Activated naive CD4-positive, alpha-beta T cell treated with Interleukin-2 at 50 U/mL for 16 hours (primary cell): ENCODE data around the gene ABCA9.
"Not testable (repeated sequence)": the region's sequence is repeated elsewhere in the genome, so short reads cannot be mapped to it uniquely, and the experiment has no call there.

Experiments used
- DNase-seq: peaks from one replicate; pipeline ENCODE4 v3.0.0-alpha.2; 2020

ABCA9 gene, protein sequence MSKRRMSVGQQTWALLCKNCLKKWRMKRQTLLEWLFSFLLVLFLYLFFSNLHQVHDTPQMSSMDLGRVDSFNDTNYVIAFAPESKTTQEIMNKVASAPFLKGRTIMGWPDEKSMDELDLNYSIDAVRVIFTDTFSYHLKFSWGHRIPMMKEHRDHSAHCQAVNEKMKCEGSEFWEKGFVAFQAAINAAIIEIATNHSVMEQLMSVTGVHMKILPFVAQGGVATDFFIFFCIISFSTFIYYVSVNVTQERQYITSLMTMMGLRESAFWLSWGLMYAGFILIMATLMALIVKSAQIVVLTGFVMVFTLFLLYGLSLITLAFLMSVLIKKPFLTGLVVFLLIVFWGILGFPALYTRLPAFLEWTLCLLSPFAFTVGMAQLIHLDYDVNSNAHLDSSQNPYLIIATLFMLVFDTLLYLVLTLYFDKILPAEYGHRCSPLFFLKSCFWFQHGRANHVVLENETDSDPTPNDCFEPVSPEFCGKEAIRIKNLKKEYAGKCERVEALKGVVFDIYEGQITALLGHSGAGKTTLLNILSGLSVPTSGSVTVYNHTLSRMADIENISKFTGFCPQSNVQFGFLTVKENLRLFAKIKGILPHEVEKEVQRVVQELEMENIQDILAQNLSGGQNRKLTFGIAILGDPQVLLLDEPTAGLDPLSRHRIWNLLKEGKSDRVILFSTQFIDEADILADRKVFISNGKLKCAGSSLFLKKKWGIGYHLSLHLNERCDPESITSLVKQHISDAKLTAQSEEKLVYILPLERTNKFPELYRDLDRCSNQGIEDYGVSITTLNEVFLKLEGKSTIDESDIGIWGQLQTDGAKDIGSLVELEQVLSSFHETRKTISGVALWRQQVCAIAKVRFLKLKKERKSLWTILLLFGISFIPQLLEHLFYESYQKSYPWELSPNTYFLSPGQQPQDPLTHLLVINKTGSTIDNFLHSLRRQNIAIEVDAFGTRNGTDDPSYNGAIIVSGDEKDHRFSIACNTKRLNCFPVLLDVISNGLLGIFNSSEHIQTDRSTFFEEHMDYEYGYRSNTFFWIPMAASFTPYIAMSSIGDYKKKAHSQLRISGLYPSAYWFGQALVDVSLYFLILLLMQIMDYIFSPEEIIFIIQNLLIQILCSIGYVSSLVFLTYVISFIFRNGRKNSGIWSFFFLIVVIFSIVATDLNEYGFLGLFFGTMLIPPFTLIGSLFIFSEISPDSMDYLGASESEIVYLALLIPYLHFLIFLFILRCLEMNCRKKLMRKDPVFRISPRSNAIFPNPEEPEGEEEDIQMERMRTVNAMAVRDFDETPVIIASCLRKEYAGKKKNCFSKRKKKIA (N-terminal part only)

DNA sequence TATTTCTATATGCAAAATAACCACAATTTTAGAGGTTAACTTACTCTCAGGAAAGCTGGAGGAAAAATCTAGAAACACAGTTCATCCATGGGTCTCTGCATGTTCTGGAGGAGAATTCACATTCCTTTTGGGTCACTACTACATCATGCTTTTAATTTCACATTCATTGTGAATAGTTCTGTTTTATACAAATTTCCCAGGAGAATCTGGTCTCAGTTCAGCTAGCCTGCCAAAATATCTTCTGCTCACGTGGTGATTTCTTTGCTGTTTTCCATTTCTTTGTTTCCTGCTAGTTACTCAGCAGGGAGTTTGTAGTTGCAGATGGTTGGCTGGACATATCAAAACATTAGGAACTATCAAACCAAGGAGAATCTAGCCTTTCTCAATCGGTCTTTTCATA lies at the start of gene ABCA9:
Gene ABCA9 (minus strand): TSS at position 106 of the 400 bp plus-strand sequence. CDS start 9,801 bp downstream, outside the sequence.
- DNase-seq, result no peak

DNA sequence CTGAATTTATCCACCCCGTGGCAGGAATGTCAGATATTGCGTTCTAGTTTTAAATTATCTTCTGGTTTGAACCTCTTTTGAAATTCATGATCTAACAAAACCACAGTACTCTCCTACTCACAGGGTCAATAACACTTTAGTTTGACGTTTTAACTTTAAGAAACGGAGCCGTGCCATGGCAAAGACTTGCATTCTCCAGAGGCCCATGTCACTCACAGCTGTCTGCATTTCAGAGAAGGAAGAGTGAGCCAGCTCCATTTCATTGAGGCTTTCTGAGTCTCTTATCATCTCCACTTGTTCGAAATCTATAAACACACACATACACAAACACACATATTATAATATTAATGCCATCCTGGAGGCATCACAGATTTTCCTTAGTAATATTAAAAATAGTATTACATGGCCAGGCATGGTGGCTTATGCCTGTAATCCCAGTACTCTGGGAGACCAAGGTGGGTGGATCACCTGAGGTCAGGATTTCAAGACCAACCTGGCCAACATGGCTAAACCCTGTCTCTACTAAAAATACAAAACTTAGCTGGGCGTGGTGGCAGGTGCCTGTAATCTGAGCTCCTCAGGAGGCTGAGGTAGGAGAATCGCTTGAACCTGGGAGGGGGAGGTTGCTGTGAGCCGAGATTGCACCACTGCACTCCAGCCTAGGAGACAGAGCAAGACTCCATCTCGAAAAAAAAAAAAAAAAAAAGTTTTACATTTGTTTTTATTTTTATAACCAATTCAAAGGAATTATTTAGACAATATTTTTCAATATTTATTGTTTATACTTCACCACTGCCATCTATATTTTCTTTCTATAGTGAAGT lies 45.4 kb upstream of the ABCA9 start:
- no peak for DNase-seq

DNA sequence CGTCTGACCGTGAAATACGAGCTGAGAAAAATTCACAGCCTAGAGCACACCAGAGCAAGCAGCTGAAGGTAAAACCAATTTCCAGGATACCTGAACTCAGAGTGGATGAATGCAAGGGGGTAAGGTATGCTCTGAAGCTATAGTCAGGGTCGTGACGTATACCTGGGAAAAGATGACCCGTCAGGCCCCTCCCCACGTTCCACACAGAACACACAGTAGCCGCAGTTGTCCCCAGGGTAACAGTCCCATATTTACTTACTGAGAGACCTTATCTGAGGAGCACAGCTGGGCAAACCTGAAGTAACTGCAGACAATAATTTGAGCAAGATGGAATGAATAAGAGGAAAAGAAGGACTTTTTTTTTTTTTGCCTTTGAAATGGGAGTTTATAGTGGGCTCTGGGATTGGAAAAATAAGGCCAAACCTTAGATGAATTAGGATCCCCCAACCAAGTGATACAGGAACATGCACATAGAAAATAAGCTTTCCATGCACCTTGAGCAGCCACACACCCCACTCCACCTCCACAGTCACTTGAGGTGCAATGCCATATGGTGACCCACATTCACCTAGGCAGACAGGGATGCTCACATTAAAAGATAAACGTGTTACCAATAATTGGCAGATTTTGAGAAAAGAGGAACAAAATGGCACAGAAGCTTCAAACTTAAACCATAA lies 43.0 kb upstream of the ABCA9 start:
- no peak for DNase-seq

DNA sequence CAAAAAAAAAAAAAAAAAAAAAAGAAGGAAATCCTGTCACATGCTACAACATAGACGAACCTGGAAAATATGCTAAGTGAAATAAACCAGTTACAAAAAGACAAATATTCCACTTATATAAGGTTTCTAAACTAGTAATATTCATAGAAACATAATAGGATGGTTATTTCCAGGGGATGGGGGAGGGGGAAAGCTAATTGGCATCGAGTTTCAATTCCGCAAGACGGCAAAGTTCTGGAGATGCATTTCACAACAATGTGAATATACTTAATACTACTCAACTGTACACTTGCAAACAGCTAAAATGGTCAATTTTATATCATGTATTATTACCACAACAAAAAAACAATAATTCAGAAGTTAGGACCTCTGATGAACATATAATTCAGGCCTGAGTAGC lies 37.9 kb upstream of the ABCA9 start:
- DNase-seq, result no peak

DNA sequence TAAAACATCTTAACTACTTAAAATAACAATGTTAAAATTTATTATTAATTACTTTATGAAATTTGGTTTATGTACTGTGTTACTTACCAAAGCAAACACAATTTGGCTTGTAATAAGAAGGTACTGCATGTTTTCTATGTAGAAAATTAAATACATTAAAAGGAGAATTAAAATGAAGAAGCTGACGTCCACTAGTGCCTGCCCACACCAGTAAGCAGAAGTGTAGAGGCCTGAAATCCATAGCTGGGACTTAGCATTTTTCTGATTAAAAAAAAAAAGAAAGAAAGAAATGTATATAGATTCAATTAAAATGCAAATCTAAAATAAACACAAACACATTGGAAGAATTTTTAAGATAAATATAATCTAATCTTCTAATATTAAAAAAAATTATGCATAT lies 35.8 kb upstream of the ABCA9 start:
- no peak for DNase-seq

DNA sequence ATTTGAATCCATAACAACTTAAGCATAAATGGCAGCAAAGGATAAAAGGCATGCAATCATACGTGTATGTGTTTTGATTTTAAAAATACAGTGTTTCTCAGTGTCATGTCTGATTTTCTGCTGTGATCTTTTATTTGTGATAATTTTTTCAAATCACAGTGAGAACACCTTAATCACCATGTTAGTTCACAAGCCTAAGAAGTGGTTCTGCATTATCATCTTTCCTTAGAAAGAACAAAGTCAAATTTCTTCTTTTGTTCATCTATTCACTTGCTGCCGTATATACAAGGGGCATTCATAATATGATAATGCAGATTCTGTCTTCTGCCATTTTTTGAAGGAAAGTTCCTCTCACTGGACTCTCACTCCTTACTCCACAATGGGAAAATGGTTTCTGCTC lies 33.3 kb upstream of the ABCA9 start:
- no peak for DNase-seq

DNA sequence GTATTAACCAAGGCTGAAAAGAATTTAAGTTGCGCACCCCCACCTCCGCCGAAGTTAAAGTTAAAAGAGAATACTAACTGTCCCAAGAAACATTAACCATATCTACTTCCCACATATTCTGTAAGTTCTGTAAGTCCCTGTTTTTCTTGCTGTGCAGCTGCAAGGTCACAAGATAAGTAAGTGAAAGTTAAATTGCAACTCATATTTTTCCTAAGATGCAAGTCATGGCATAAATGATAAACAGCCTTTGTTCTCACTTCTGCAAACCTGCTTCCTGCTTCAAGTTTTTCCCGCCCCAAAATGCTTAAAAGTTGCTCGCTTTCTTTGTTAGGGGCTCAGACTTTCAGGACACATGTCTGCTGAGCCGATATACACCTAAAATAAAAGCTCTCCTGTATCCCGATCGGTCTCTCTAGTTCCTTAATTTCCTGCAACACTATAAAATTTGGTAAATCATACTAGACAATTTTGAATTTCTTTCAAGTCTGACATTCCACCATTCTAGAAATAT lies 32.6 kb upstream of the ABCA9 start:
- DNase-seq, result no peak

DNA sequence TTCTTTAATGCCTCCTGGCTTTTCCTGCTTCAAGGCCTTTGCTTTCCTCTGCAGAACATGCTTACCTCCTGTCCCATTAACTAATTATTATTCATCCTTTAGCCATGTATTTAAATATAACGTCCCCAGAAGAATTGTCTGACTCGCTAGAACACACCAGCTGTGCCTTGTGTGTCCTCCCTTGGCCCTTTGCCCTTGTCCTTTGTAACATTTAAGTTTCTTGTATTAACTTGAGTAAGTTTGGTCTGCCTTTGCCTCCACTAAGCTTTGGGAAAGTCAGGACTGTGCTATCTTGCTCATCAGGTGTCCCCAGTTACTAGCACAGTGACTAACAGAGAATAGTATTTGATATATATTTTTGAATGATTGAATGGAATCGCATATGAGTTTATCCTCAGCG lies 29.6 kb upstream of the ABCA9 start:
- DNase-seq, result no peak

DNA sequence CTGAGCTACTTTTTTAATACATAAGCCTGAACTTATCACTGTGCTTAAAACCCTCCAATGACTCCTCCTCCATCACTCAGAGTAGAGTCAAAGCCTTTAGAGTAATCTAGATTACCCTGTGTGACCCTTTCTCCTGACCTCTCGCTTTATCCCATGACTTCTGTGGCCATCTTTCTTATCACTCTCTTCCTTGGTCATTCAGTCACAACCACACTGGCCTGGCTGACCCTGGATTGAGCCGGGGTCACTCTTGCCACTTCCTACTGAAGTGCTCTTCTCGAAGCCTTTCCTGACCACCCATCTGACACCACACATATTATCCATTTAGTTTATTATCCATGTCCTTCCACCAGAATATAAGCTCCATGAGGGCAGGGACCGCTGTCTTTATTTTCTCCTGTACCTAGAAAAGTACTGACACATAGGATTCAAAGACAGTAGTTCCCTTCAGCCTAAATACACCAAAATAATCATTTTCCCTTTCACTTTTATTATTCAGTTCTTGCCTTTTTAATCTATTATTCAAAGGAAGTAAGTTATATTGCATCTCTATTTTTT lies 28.0 kb upstream of the ABCA9 start:
- DNase-seq, result no peak

DNA sequence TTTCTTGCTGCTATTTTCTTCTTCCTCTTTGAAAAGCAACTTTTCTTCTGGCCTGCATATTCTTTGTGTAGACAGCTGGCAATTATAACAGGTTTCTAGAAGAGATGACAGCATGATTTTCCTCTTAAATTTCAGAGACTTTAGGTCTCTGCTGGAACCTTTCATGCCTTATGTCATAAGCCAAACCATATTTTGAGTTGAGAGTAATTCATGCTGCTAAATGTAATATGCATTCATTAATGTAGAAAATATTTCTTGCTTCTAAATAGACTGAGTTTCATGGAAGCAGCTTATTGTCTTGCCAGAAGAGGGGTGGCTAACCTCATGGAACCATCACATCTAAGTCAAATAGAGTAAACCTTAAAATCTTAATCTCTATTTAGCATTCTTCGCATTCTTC lies 25.9 kb upstream of the ABCA9 start:
- DNase-seq, result no peak

DNA sequence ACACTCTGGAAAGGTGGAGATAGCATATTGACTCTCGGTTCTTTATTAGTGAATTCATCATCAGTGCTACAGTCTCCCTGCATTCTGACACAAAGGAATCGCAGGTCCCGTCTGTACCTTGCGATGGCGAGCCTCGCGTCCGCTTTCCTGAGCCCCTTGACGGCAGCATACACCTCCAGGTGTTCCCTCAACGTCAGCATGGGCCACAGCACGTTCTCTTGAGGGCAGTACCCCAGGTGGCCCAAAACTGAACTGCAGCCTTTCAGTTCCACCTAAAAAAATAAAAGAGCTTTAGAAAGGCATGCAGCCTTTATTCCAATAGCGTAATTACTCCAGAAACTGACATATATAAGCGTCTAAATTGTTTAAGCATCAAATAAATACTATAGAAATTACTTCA lies 24.2 kb upstream of the ABCA9 start:
- no peak for DNase-seq

DNA sequence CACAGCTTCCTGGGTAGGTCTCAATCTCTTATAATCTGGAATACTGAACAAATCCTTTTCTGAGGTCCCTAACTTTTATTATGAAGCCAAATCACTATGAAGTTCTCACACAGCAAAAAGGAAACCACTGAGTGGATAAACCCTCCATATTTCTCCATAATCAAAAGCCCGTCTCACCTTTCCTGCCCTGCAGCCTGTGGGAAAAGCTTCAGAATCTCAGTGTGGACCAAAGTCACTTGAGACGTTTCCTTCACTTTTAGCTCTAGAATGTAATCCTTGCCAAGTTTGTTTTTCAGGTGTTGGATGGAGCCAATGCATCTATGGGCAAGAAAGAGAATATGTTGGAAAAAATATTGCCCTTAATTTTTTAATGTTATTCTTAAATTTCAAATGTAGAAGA lies 22.0 kb upstream of the ABCA9 start:
- DNase-seq, result no peak

DNA sequence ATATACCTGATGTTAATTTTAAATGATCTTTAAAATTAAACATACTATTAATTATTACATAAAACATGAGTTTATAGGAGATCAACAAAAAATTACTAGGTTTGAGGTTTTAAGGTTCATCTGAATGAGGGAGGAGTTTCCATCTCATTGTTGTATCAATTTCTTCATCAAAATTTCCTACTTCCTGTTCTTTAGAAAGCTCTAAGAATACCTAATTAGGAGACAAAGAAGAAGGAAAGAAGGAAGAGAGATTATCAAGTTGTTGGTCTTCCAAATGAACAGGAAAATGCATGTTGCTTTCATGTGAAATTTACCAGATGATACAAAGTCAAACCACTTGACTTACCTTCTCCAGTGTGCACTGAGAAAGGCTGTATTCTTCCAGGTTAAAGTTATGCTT lies 18.1 kb upstream of the ABCA9 start:
- DNase-seq, result no peak

DNA sequence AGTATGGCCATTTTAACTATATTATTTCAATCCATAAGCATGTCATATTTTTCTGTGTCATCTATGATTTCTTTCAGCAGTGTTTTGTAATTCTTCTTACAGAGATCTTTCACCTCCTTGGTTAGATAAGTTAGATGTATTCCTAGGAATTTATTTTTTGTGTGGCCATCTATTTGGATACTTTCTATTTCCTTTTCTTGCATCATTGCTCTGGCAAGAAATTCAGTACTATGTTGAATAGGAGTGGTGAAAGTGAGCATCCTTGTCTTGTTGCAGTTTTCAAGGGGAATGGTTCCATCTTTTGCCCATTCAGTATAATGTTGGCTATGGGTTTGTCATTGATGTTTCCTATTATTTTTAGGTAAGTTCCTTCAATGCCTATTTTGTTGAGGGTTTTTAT lies 15.1 kb upstream of the ABCA9 start:
- no peak for DNase-seq

DNA sequence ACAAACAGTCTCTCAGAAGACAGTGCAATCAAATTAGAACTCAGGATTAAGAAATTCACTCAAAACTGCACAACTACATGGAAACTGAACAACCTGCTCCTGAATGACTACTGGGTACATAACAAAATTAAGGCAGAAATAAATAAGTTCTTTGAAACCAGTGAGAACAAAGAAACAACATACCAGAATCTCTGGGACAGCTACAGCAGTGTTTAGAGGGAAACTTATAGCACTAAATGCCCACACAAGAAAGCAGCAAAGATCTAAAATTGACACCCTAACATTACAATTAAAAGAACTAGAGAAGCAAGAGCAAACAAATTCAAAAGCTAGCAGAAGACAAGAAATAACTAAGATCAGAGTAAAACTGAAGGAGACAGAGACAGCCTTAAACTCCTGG lies 12.7 kb upstream of the ABCA9 start:
- DNase-seq, result not testable (repeated sequence)

DNA sequence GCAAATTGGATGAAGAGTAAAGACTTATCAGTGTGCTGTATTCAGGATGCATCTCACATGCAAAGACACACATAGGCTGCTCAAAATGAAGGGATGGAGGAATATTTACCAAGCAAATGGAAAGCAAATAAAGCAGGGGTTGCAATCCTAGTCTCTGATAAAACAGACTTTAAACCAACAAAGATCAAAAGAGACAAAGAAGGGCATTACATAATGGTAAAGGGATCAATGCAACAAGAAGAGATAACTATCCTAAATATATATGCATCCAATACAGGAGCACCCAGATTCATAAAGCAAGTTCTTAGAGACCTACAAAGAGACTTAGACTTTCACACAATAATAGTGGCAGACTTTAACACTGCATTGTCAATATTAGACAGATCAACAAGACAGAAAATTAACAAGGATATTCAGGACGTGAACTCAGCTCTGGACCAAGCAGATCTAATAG lies 12.1 kb upstream of the ABCA9 start:
- DNase-seq, result not testable (repeated sequence)

DNA sequence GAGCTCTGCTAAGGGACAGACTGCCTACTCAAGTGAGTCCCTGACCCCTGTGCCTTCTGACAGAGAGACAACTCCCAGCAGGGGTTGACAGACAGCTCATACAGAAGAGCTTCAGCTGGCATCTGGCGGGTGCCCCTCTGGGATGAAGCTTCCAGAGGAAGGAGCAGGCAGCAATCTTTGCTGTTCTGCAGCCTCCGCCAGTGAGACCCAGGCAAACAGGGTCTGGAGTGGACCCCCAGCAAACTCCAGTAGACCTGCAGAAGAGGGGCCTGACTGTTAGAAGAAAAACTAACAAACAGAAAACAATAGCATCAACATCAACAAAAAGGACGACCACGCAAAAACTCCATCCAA lies 10.5 kb upstream of the ABCA9 start:
- not testable (repeated sequence) for DNase-seq

DNA sequence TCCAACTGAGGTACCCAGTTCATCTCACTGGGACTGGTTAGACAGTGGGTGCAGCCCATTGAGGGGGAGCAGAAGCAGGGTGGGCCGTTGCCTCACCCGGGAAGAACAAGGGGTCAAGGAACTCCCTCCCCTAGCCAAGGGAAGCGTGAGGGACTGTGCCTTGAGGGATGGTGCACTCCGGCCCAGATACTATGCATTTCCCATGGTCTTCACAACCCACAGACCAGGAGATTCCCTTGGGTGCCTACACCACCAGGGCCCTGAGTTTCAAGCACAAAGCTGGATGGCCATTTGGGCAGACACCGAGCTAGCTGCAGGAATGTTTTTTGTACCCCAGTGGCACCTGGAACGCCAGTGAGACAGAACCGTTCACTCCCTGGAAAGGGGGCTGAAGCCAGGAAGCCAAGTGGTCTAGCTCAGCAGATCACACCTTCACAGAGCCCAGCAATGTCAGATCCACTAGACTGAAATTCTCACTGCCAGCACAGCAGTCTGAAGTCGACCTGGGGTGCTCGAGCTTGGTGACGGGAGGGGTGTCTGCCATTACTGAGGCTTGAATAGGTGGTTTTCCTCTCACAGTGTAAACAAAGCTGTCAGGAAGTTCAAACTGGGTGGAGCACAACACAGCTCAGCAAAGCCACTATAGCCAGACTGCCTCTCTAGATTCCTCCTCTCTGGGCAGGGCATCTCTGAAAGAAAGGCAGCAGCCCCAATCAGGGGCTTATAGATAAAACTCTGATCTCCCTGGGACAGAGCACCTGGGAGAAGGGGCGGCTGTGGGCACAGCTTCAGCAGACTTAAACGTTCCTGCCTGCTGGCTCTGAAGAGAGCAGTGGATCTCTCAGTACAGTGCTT lies 9.9 kb upstream of the ABCA9 start:
- DNase-seq, result not testable (repeated sequence)

DNA sequence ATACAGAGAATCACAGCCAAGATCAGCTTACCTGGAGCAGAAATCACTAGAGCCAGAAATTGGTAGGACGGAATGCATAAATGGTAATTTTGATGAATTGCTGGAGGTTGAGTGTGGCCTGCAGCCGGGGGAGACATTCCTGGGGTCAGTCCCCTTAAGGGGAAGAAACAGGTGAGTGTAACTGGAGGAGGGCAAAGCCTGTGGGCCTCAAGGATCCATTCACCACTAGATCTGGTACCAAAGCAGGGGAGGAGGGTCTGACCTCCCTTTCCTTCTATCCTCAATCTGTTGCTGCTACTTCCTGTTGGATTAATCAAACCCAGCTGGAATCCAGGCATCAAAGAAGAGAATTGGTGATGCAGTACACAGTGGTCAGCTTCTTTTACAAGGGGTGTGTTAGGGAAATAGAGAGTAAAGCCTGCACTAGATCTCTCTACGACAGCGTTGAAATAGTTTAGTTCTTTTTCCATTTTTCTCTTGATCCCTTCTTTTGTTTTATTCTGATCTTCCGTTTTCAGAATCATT lies 8.6 kb upstream of the ABCA9 start:
- DNase-seq, result no peak
